Neuronal stem cell (in vitro differentiated cells): ENCODE data around the gene ZNF292.

Experiments used
- DNase-seq: peaks from one replicate; pipeline ENCODE4 v3.0.0-alpha.2; 2013; ENCODE audit warnings: low spot score
- H2AFZ ChIP-seq: one replicate; pipeline ENCODE4 v1.6.1; 2013; ENCODE audit warnings: mild to moderate bottlenecking, low read length, inconsistent platforms
- H2AK5ac ChIP-seq: 2 replicates; pipeline ENCODE4 v1.6.1; 2013; ENCODE audit warnings: low read depth, mild to moderate bottlenecking, inconsistent platforms, low read length, moderate library complexity, mixed read lengths
- H2BK120ac ChIP-seq: 2 replicates; pipeline ENCODE4 v1.6.1; 2013; ENCODE audit warnings: low read depth, mild to moderate bottlenecking, inconsistent platforms, low read length, moderate library complexity, mixed read lengths
- H2BK12ac ChIP-seq: one replicate; pipeline ENCODE4 v1.6.1; 2013; ENCODE audit warnings: low read length, inconsistent platforms
- H2BK15ac ChIP-seq: 2 replicates; pipeline ENCODE4 v1.6.1; 2013; ENCODE audit warnings: mild to moderate bottlenecking, low read length, inconsistent platforms, mixed read lengths
- H2BK5ac ChIP-seq: one replicate; pipeline ENCODE4 v1.6.1; 2013; ENCODE audit warnings: inconsistent platforms, mild to moderate bottlenecking, low read length, moderate library complexity
- H3K14ac ChIP-seq: one replicate; pipeline ENCODE4 v1.6.1; 2013; ENCODE audit warnings: low read length, inconsistent platforms
- H3K18ac ChIP-seq: 2 replicates; pipeline ENCODE4 v1.6.1; 2013; ENCODE audit warnings: low read length, inconsistent platforms
- H3K23ac ChIP-seq: 2 replicates; pipeline ENCODE4 v1.6.1; 2013; ENCODE audit warnings: low read depth, mild to moderate bottlenecking, mixed read lengths, low read length, inconsistent platforms; ENCODE audit not compliant: poor library complexity
- H3K27ac ChIP-seq: replicated peaks from 3 replicates; pipeline ENCODE4 v1.5.1; 2013; ENCODE audit warnings: low read length, inconsistent platforms
- H3K27me3 ChIP-seq, 3 experiments: 2 replicates each; pipeline ENCODE4 v1.6.1; 2013; ENCODE audit warnings: low read length in 3 of 3, mild to moderate bottlenecking in 2 of 3, inconsistent platforms in 1 of 3, low read depth in 1 of 3, mixed read lengths in 1 of 3, moderate library complexity in 1 of 3; ENCODE audit not compliant: control insufficient read depth in 3 of 3, insufficient read depth in 3 of 3
- H3K36me3 ChIP-seq, 2 donors: replicated peaks in 1 of 2; 2 replicates each; pipeline ENCODE4 v1.6.1; 2013; ENCODE audit warnings: low read length in 2 of 2; ENCODE audit not compliant: control insufficient read depth in 2 of 2, insufficient read depth in 2 of 2
- H3K4ac ChIP-seq: 2 replicates; pipeline ENCODE4 v1.6.1; 2013; ENCODE audit warnings: inconsistent platforms, mild to moderate bottlenecking, low read length, moderate library complexity
- H3K4me1 ChIP-seq, 2 donors: 1 replicate in 1 of 2; 2 replicates in 1 of 2; pipeline ENCODE4 v1.6.1; 2013; ENCODE audit warnings: low read length in 2 of 2, low read depth in 1 of 2; ENCODE audit not compliant: control insufficient read depth in 2 of 2, insufficient read depth in 1 of 2
- H3K4me2 ChIP-seq: one replicate; pipeline ENCODE4 v1.6.1; 2013; ENCODE audit warnings: mild to moderate bottlenecking, low read length, inconsistent platforms; ENCODE audit not compliant: insufficient read depth, poor library complexity, severe bottlenecking
- H3K4me3 ChIP-seq, 2 donors: 2 replicates each; pipeline ENCODE4 v1.5.1; 2013; ENCODE audit warnings: low read length in 2 of 2, mild to moderate bottlenecking in 2 of 2, inconsistent platforms in 1 of 2, moderate library complexity in 1 of 2
- H3K79me1 ChIP-seq: one replicate; pipeline ENCODE4 v1.6.1; 2013; ENCODE audit warnings: low read depth, mild to moderate bottlenecking, inconsistent platforms, low read length, moderate library complexity
- H3K9ac ChIP-seq: one replicate; pipeline ENCODE4 v1.6.1; 2013; ENCODE audit warnings: mild to moderate bottlenecking, low read depth, low read length, inconsistent platforms; ENCODE audit not compliant: poor library complexity
- H3K9me3 ChIP-seq, 2 donors: replicated peaks in 1 of 2; 2 replicates each; pipeline versions ENCODE3 to v1.6.1; 2013; ENCODE audit warnings: low read length in 2 of 2, mild to moderate bottlenecking in 2 of 2, inconsistent platforms in 1 of 2, low read depth in 1 of 2, mixed read lengths in 1 of 2, moderate library complexity in 1 of 2; ENCODE audit not compliant: control insufficient read depth in 2 of 2, insufficient read depth in 1 of 2
- H4K8ac ChIP-seq: one replicate; pipeline ENCODE4 v1.6.1; 2013; ENCODE audit warnings: low read depth, mild to moderate bottlenecking, inconsistent platforms, low read length, moderate library complexity
- H4K91ac ChIP-seq: one replicate; pipeline ENCODE4 v1.6.1; 2013; ENCODE audit warnings: low read length, low read depth, mild to moderate bottlenecking, inconsistent platforms; ENCODE audit not compliant: poor library complexity
- whole genome bisulfite sequencing, 2 donors: extraction: QIAGEN DNeasy Blood & Tissue Kit; methylation state at CpG; one replicate each; pipeline ENCODE4 v1.1.7; 2013; ENCODE audit warnings: missing lambda C conversion rate in 2 of 2, mixed read lengths in 1 of 2; ENCODE audit not compliant: insufficient read length in 2 of 2, insufficient replicate concordance in 1 of 2; ENCODE audit errors: extremely low coverage in 2 of 2; 5-methylcytosine and 5-hydroxymethylcytosine counted together

ZNF292 gene

DNA sequence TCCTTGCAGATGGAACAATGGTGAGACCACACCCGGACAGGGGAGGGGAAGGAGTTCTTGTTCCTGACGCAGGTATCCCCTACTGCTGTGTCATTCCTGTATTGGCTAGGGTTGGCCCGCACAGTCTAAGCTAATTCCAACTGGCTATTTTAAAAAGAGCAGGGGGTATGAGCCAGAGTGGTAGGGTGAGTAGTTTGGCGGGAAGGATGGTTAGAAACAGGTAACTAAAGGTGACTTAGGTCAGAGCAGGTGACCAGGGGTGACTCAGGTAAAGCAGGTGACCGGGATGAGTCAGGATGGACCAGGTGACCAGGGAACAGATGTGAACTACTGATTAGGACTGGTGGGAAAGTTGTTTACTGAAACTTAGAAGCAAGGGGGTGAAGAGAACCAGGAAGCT, 58.0 kb downstream of the ZNF292 start:
- Histone ChIP-seq H2BK15ac (no peak overlapping the region), H3K14ac (no peak overlapping the region), H2AK5ac (no peak overlapping the region), H3K23ac (no peak overlapping the region), H2BK120ac (no peak overlapping the region), H4K8ac (no peak overlapping the region), H3K9me3 (no peaks in the 10 kb centered on the region), H3K4me2 (no peak overlapping the region), H3K27me3 (no peaks in the 10 kb centered on the region), H2BK12ac (no peak overlapping the region), H4K91ac (no peak overlapping the region), H3K4ac (no peak overlapping the region), H3K4me1 (peaks cover 0 to 9% of the 10 kb centered on the region in 2 donors), H3K79me1 (no peaks in the 10 kb centered on the region), H3K4me3 (no peak overlapping the region), H2BK5ac (no peak overlapping the region), H3K36me3 (peaks cover 0 to 42% of the 10 kb centered on the region in 2 donors), H3K18ac (no peak overlapping the region), H3K9ac (no peak overlapping the region), H3K27ac (no peak overlapping the region), H2AFZ (no peak overlapping the region)
- no CpG with 5 or more reads among the region's 5 CpGs for WGBS, 2 donors
- no peak for DNase-seq

DNA sequence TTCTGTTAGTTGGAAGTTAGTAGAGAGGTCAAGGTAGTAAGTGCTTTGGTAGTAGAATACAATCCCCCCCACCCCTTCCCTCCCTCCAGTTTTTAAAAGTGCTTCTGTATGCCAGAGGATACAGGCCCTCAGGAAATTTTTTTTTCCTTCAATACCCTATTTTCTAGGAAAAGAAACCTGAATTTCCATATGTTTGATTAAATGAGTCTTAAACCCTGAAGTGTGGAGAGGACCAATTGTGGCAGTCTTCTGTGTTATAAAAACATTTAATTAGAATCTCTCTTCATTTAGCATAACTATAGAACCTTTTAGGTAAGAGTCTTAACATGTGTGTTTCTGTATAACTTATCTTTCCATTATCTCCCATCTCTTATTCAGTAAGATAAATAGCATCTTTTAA, 59.5 kb downstream of the ZNF292 start:
- no peak overlapping the region for H2BK15ac ChIP-seq
- H4K91ac ChIP-seq = no peak overlapping the region
- H3K9ac ChIP-seq = no peak overlapping the region
- H3K4me2 ChIP-seq = no peak overlapping the region
- no peaks in the 10 kb centered on the region for H3K27me3 ChIP-seq
- no peak overlapping the region for H3K14ac ChIP-seq
- no peak overlapping the region for H2BK12ac ChIP-seq
- no peak overlapping the region for H3K18ac ChIP-seq
- no peak overlapping the region for H2BK120ac ChIP-seq
- H3K79me1 ChIP-seq = no peaks in the 10 kb centered on the region
- no peak overlapping the region for H2AFZ ChIP-seq
- H3K4me3 ChIP-seq = no peak overlapping the region
- peaks cover 0 to 55% of the 10 kb centered on the region in 2 donors for H3K36me3 ChIP-seq
- peaks cover 0 to 7% of the 10 kb centered on the region in 2 donors for H3K4me1 ChIP-seq
- H3K4ac ChIP-seq = no peak overlapping the region
- H2BK5ac ChIP-seq = no peak overlapping the region
- no peak for DNase-seq
- no peak overlapping the region for H3K27ac ChIP-seq
- no peaks in the 10 kb centered on the region for H3K9me3 ChIP-seq
- H2AK5ac ChIP-seq = no peak overlapping the region
- H3K23ac ChIP-seq = no peak overlapping the region
- H4K8ac ChIP-seq = no peak overlapping the region

DNA sequence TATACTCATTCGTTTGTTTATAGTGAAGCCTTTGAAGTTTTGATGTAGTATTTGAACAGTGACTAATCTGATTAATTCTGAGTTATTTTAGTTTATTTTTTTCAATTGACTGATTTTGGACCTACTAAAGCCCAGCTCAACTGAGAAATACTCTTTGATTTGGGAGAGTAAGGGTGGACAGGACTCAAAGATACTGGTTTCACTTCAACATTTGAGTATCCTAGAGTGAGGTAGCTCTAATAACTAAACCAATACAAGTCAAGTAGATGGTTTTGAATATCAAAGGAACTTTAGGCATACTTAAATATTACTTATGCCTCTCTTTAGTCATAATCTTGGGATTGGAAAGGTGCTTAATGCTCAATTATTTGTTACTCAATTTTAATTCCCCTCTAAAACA, 65.6 kb downstream of the ZNF292 start:
- Histone ChIP-seq H2BK12ac (no peak overlapping the region), H3K4me1 (no peaks in the 10 kb centered on the region), H3K79me1 (no peaks in the 10 kb centered on the region), H3K14ac (no peak overlapping the region), H3K4me2 (no peak overlapping the region), H2BK120ac (no peak overlapping the region), H2BK5ac (no peak overlapping the region), H3K27ac (no peak overlapping the region), H3K9me3 (peaks cover 0 to 7% of the 10 kb centered on the region in 2 donors), H3K23ac (no peak overlapping the region), H3K36me3 (peaks cover 11 to 100% of the 10 kb centered on the region in 2 donors), H2BK15ac (no peak overlapping the region), H3K18ac (no peak overlapping the region), H3K4me3 (no peak overlapping the region), H3K4ac (no peak overlapping the region), H2AFZ (no peak overlapping the region), H4K8ac (no peak overlapping the region), H4K91ac (no peak overlapping the region), H3K9ac (no peak overlapping the region), H3K27me3 (no peaks in the 10 kb centered on the region), H2AK5ac (no peak overlapping the region)
- DNase-seq = no peak
- WGBS, 2 donors = no CpG with 5 or more reads among the region's 1 CpG

DNA sequence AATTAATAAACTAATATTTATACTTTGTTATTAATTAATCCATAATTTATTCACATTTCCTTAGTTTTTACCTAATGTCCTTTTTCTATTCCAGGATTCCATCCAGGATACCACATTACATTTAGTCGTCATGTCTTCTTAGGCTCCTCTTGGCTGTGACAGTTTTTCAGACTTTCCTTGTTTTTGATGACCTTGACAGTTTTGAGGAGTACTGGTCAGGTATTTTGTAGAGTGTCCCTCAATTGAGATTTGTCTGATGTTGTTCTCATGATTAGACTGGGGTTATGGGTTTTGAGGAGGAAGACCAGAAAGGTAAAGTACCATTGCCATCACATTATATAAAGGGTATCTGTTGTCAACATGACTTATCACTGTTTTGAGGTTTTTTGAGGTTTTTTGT, 67.3 kb downstream of the ZNF292 start:
- H2AFZ ChIP-seq = no peak overlapping the region
- H3K79me1 ChIP-seq = no peaks in the 10 kb centered on the region
- H3K9ac ChIP-seq = no peak overlapping the region
- no peak overlapping the region for H4K91ac ChIP-seq
- H2BK120ac ChIP-seq = no peak overlapping the region
- H3K9me3 ChIP-seq = peaks cover 0 to 7% of the 10 kb centered on the region in 2 donors
- no peak overlapping the region for H4K8ac ChIP-seq
- H3K14ac ChIP-seq = no peak overlapping the region
- H2BK12ac ChIP-seq = no peak overlapping the region
- H2BK15ac ChIP-seq = no peak overlapping the region
- no peaks in the 10 kb centered on the region for H3K4me1 ChIP-seq
- no peak overlapping the region for H2AK5ac ChIP-seq
- no peaks in the 10 kb centered on the region for H3K27me3 ChIP-seq
- no peak overlapping the region for H3K27ac ChIP-seq
- no peak overlapping the region for H2BK5ac ChIP-seq
- peaks cover 11 to 97% of the 10 kb centered on the region in 2 donors for H3K36me3 ChIP-seq
- no peak overlapping the region for H3K4me2 ChIP-seq
- no peak overlapping the region for H3K4ac ChIP-seq
- DNase-seq = no peak
- WGBS, 2 donors = no CpG with 5 or more reads among the region's 1 CpG
- no peak overlapping the region for H3K23ac ChIP-seq
- H3K18ac ChIP-seq = no peak overlapping the region
- no peak overlapping the region for H3K4me3 ChIP-seq
